ENCODE measurements around the gene KRTAP10-8. TPM values are rescaled to one million over a fixed set of nuclear protein-coding genes. Genes with fewer than 3 reads are reported as not detected.
"Not testable (repeated sequence)": the region's sequence is repeated elsewhere in the genome, so short reads cannot be mapped to it uniquely, and the experiment has no call there.

The KRTAP10-8 gene
- total RNA-seq, 2 experiments from 2014 or later: not detected

GRCh38 chr21:44582055-44582454 is 29.8 kb upstream of the KRTAP10-8 start:
- H3K36me3 Mint-ChIP-seq (ENCODE audit: low read depth): peaks cover 4% of the 10 kb centered on the region
- intact Hi-C loops (cut with DNase I, micrococcal nuclease): no loop called here

GRCh38 chr21:44583089-44583799 is 28.6 kb upstream of the KRTAP10-8 start:
- H3K4me3 Mint-ChIP-seq: no peak overlapping the region
- ChIA-PET POLR2A (no interaction called here), CTCF (interaction anchor here (0.6 to 0.8 kb wide), 2 partner anchors 52 to 219 kb away, joined by 3 read pairs; partner anchors contain the start of gene UBE2G2)
- DNase-seq (no peak), ATAC-seq (no peak)
- H3K27ac Mint-ChIP-seq: no peak overlapping the region
- peaks cover 10% of the 10 kb centered on the region for H3K4me1 Mint-ChIP-seq
- H3K27me3 Mint-ChIP-seq: peaks cover 15% of the 10 kb centered on the region
- H3K36me3 Mint-ChIP-seq (ENCODE audit: low read depth): peaks cover 2% of the 10 kb centered on the region
- H3K9me3 Mint-ChIP-seq (ENCODE audit: low read depth): peaks cover 6% of the 10 kb centered on the region
- intact Hi-C loops (cut with DNase I, micrococcal nuclease): no loop called here

More at GRCh38 chr21:44582055-44582454, 29.8 kb upstream of the KRTAP10-8 start:
- Mint-ChIP-seq H3K4me1 (peaks cover 10% of the 10 kb centered on the region), H3K4me3 (no peak overlapping the region), H3K27me3 (peaks cover 15% of the 10 kb centered on the region), H3K27ac (no peak overlapping the region), H3K9me3 (ENCODE audit: low read depth) (peaks cover 14% of the 10 kb centered on the region)
- ATAC-seq (no peak), DNase-seq (no peak)
- POLR2A ChIA-PET: no interaction called here
- CTCF ChIA-PET: interaction anchor here (0.6 kb wide), 1 partner anchor 183 kb away, joined by 3 read pairs; no protein-coding TSS in a partner anchor

- intact Hi-C loops (cut with DNase I, micrococcal nuclease): no loop called here
- DNase-seq: peak; percentile 62
- Mint-ChIP-seq H3K27ac (no peak overlapping the region), H3K9me3 (ENCODE audit: low read depth) (peaks cover 6% of the 10 kb centered on the region), H3K27me3 (peaks cover 15% of the 10 kb centered on the region), H3K4me1 (peaks cover 10% of the 10 kb centered on the region), H3K4me3 (no peak overlapping the region), H3K36me3 (ENCODE audit: low read depth) (peaks cover 2% of the 10 kb centered on the region)
- ChIA-PET POLR2A (no interaction called here), CTCF (interaction anchor here (0.8 kb wide), 1 partner anchor 218 kb away, joined by 3 read pairs; the partner anchor contains the start of gene UBE2G2)
- peak; percentile 96 for ATAC-seq
Measured at GRCh38 chr21:44583800-44584147, 28.1 kb upstream of the KRTAP10-8 start.

- intact Hi-C loops (cut with DNase I, micrococcal nuclease): no loop called here
- ChIA-PET POLR2A (no interaction called here), CTCF (interaction anchor here (0.7 kb wide), 1 partner anchor 175 kb away, joined by 3 read pairs; no protein-coding TSS in a partner anchor)
- Mint-ChIP-seq H3K27ac (no peak overlapping the region), H3K36me3 (ENCODE audit: low read depth) (peaks cover 2% of the 10 kb centered on the region), H3K4me1 (peaks cover 10% of the 10 kb centered on the region), H3K9me3 (ENCODE audit: low read depth) (peaks cover 6% of the 10 kb centered on the region), H3K27me3 (peaks cover 17% of the 10 kb centered on the region), H3K4me3 (no peak overlapping the region)
- no peak for ATAC-seq
- no peak for DNase-seq
Measured at GRCh38 chr21:44585892-44586291, 26.0 kb upstream of the KRTAP10-8 start.

- Mint-ChIP-seq H3K36me3 (ENCODE audit: low read depth) (no peaks in the 10 kb centered on the region), H3K27ac (no peak overlapping the region), H3K4me3 (no peak overlapping the region), H3K27me3 (peaks cover 14% of the 10 kb centered on the region), H3K4me1 (peaks cover 1% of the 10 kb centered on the region), H3K9me3 (ENCODE audit: low read depth) (no peaks in the 10 kb centered on the region)
- ChIA-PET CTCF (no interaction called here), POLR2A (no interaction called here)
- DNase-seq (no peak), ATAC-seq (no peak)
- intact Hi-C loops (cut with DNase I, micrococcal nuclease): no loop called here
Measured at GRCh38 chr21:44589094-44589493, 22.8 kb upstream of the KRTAP10-8 start.

GRCh38 chr21:44589586-44590305 is 22.1 kb upstream of the KRTAP10-8 start:
- Mint-ChIP-seq H3K4me3 (no peak overlapping the region), H3K27ac (no peak overlapping the region), H3K27me3 (peaks cover 14% of the 10 kb centered on the region), H3K4me1 (no peaks in the 10 kb centered on the region), H3K9me3 (ENCODE audit: low read depth) (no peaks in the 10 kb centered on the region), H3K36me3 (ENCODE audit: low read depth) (no peaks in the 10 kb centered on the region)
- POLR2A ChIA-PET: no interaction called here
- CTCF ChIA-PET: no interaction called here
- no peak for DNase-seq
- ATAC-seq: no peak
- intact Hi-C loops (cut with DNase I, micrococcal nuclease): no loop called here

GRCh38 chr21:44590311-44590721 is 21.6 kb upstream of the KRTAP10-8 start:
- ChIA-PET CTCF (no interaction called here), POLR2A (no interaction called here)
- Mint-ChIP-seq H3K36me3 (ENCODE audit: low read depth) (no peaks in the 10 kb centered on the region), H3K27ac (no peak overlapping the region), H3K27me3 (peaks cover 12% of the 10 kb centered on the region), H3K4me1 (no peaks in the 10 kb centered on the region), H3K9me3 (ENCODE audit: low read depth) (no peaks in the 10 kb centered on the region), H3K4me3 (no peak overlapping the region)
- DNase-seq: no peak
- no peak for ATAC-seq
- intact Hi-C loops (cut with DNase I, micrococcal nuclease): no loop called here

- ATAC-seq; DNase-seq; H3K4me3 Mint-ChIP-seq; intact Hi-C loops (cut with DNase I, micrococcal nuclease); H3K9me3 Mint-ChIP-seq (ENCODE audit: low read depth); H3K36me3 Mint-ChIP-seq (ENCODE audit: low read depth); CTCF ChIA-PET; POLR2A ChIA-PET; H3K27me3 Mint-ChIP-seq; H3K27ac Mint-ChIP-seq; H3K4me1 Mint-ChIP-seq: not testable (repeated sequence)
Measured at GRCh38 chr21:44590897-44591800, 20.7 kb upstream of the KRTAP10-8 start.

- H3K4me1 Mint-ChIP-seq; POLR2A ChIA-PET; H3K27ac Mint-ChIP-seq; H3K4me3 Mint-ChIP-seq; H3K9me3 Mint-ChIP-seq (ENCODE audit: low read depth); H3K36me3 Mint-ChIP-seq (ENCODE audit: low read depth); CTCF ChIA-PET; H3K27me3 Mint-ChIP-seq; DNase-seq; ATAC-seq; intact Hi-C loops (cut with DNase I, micrococcal nuclease): not testable (repeated sequence)
Measured at GRCh38 chr21:44591801-44592130, 20.1 kb upstream of the KRTAP10-8 start.

GRCh38 chr21:44592446-44593311 is 19.2 kb upstream of the KRTAP10-8 start, which contains the start of gene KRTAP10-6:
TSS of gene KRTAP10-6 (minus strand) at chr21:44592505. CDS start at chr21:44592484, 21 bp downstream.
- Mint-ChIP-seq H3K4me3 (no peak within 1 kb of the TSS), H3K27me3 (peaks cover 2% of the 10 kb centered on the region), H3K36me3 (ENCODE audit: low read depth) (no peaks in the 10 kb centered on the region), H3K27ac (no peak within 1 kb of the TSS), H3K9me3 (ENCODE audit: low read depth) (no peaks in the 10 kb centered on the region), H3K4me1 (no peaks in the 10 kb centered on the region)
- intact Hi-C loops (cut with DNase I, micrococcal nuclease): no loop called here
- DNase-seq (no peak), ATAC-seq (no peak)
- ChIA-PET POLR2A (no interaction called here), CTCF (no interaction called here)

Measured in activated CD4-positive, alpha-beta T cell treated with anti-CD3 and anti-CD28 coated beads for 36 hours (primary cell).